SK-N-SH (cell line): ENCODE data around the gene GPC5. TPM values are rescaled to one million over a fixed set of nuclear protein-coding genes. Genes with fewer than 3 reads are reported as not detected.

Source experiments
- CTCF ChIA-PET: fragments of 300-600, 350-600 bp; formaldehyde crosslinking; extraction: SDS; loops from one replicate; lab custom pipeline; 2021; lab: Yijun Ruan, JAX
- POLR2A ChIA-PET: fragments of 350-600 bp; sonication (Branson Sonifier 250); formaldehyde crosslinking; extraction: SDS; loops from one replicate; lab custom pipeline; 2020; ENCODE audit warnings: antibody characterized with exemption, inconsistent platforms; lab: Yijun Ruan, JAX
- DNase-seq: peaks from one replicate; pipeline ENCODE4 v3.0.0; 2012
- H2AFZ ChIP-seq: fragments of 200-600 bp; sonication (generic); 2 replicates; pipeline ENCODE4 v1.8.1; 2016; ENCODE audit warnings: antibody characterized with exemption, mild to moderate bottlenecking, low read depth
- H3F3A ChIP-seq: fragments of 200-600 bp; sonication (generic); replicated peaks from 2 replicates; pipeline ENCODE3; 2016; ENCODE audit warnings: antibody characterized with exemption, mild to moderate bottlenecking; ENCODE audit not compliant: insufficient read depth
- H3K27ac ChIP-seq, 2 experiments: fragments of 200-500 bp in 1 of 2; fragments of 200-600 bp in 1 of 2; sonication (Bioruptor generic) in 1 of 2; sonication (generic), shearing (Covaris generic) in 1 of 2; 2 replicates each; pipeline versions ENCODE4 v1.5.1 to v1.6.1; 2014 to 2016; ENCODE audit warnings: low read depth in 2 of 2, inconsistent platforms in 1 of 2, low read length in 1 of 2, mild to moderate bottlenecking in 1 of 2, mixed read lengths in 1 of 2
- H3K27me3 ChIP-seq: fragments of 200-600 bp; sonication (generic), shearing (Covaris generic); 2 replicates; pipeline ENCODE4 v1.6.1; 2016; ENCODE audit warnings: mixed run types; ENCODE audit not compliant: insufficient read depth
- H3K36me3 ChIP-seq, 2 experiments: fragments of 200-500 bp in 1 of 2; fragments of 200-600 bp in 1 of 2; sonication (Bioruptor generic) in 1 of 2; sonication (generic) in 1 of 2; replicated peaks in 1 of 2; 2 replicates each; pipeline versions ENCODE3 to v1.5.1; 2014 to 2016; ENCODE audit warnings: low read length in 1 of 2, mild to moderate bottlenecking in 1 of 2; ENCODE audit not compliant: insufficient read depth in 2 of 2, control insufficient read depth in 1 of 2
- H3K4me1 ChIP-seq, 2 experiments: fragments of 200-500 bp in 1 of 2; fragments of 200-600 bp in 1 of 2; sonication (Bioruptor generic) in 1 of 2; sonication (generic), shearing (Covaris generic) in 1 of 2; 2 replicates each; pipeline versions ENCODE4 v1.5.1 to v1.6.1; 2014 to 2016; ENCODE audit warnings: low read depth in 1 of 2, low read length in 1 of 2, mixed run types in 1 of 2; ENCODE audit not compliant: insufficient read depth in 2 of 2, control insufficient read depth in 1 of 2
- H3K4me2 ChIP-seq: fragments of 200-600 bp; sonication (generic), shearing (Covaris generic); 2 replicates; pipeline ENCODE4 v1.6.1; 2017; ENCODE audit warnings: mixed run types
- H3K4me3 ChIP-seq, 2 experiments: fragments of 200-500 bp in 1 of 2; fragments of 200-600 bp in 1 of 2; sonication (Bioruptor generic) in 1 of 2; sonication (generic), shearing (Covaris generic) in 1 of 2; 2 replicates each; pipeline versions ENCODE4 v1.5.1 to v1.8.1; 2014 to 2016; ENCODE audit warnings: low read depth in 2 of 2, inconsistent platforms in 1 of 2, low read length in 1 of 2, mild to moderate bottlenecking in 1 of 2, mixed read lengths in 1 of 2, moderate library complexity in 1 of 2
- H3K79me2 ChIP-seq: fragments of 200-600 bp; sonication (generic); 2 replicates; pipeline ENCODE4 v1.8.1; 2017; ENCODE audit warnings: mild to moderate bottlenecking; ENCODE audit not compliant: insufficient read depth
- H3K9ac ChIP-seq: fragments of 200-600 bp; sonication (generic); 2 replicates; pipeline ENCODE4 v1.6.1; 2017; ENCODE audit warnings: mixed run types
- H3K9me2 ChIP-seq: fragments of 200-600 bp; sonication (generic); 2 replicates; pipeline ENCODE4 v1.6.1; 2017; ENCODE audit warnings: mixed run types
- H3K9me3 ChIP-seq: fragments of 200-600 bp; sonication (generic); 2 replicates; pipeline ENCODE4 v1.6.1; 2017; ENCODE audit warnings: mixed run types, mild to moderate bottlenecking, moderate library complexity
- H4K20me1 ChIP-seq: fragments of 200-600 bp; sonication (generic); 2 replicates; pipeline ENCODE4 v1.6.1; 2017; ENCODE audit warnings: mild to moderate bottlenecking, mixed run types; ENCODE audit not compliant: insufficient read depth
- CHD2 ChIP-seq: fragments of 150-350 bp; IDR thresholded peaks from 2 replicates; pipeline ENCODE4 v1.6.1; 2018; ENCODE audit warnings: low read length; ENCODE audit not compliant: partially characterized antibody
- EP300 ChIP-seq, 2 experiments: IDR thresholded peaks; 2 replicates each; pipeline versions ENCODE4 v1.4.0 to v1.6.1; 2012; ENCODE audit warnings: borderline replicate concordance in 1 of 2, low read depth in 1 of 2, low read length in 1 of 2
- FOSL2 ChIP-seq: IDR thresholded peaks from 2 replicates; pipeline ENCODE4 v1.4.0; 2012; ENCODE audit warnings: low read depth, mild to moderate bottlenecking, moderate library complexity, borderline replicate concordance
- FOXJ3 ChIP-seq: sonication (generic); formaldehyde crosslinking; IDR thresholded peaks from 2 replicates; pipeline ENCODE4 v1.5.1; 2020; ENCODE audit warnings: mild to moderate bottlenecking, missing genetic modification reagents
- FOXM1 ChIP-seq: IDR thresholded peaks from 2 replicates; pipeline ENCODE4 v1.4.0; 2012; ENCODE audit warnings: low read depth, mild to moderate bottlenecking
- NRF1 ChIP-seq: IDR thresholded peaks from 2 replicates; pipeline ENCODE4 v1.6.1; 2012; ENCODE audit warnings: low read depth, mild to moderate bottlenecking, low read length
- REST ChIP-seq: IDR thresholded peaks from 2 replicates; pipeline ENCODE4 v1.6.1; 2012; ENCODE audit warnings: mild to moderate bottlenecking, low read depth, low read length, moderate library complexity
- RFX5 ChIP-seq: IDR thresholded peaks from 2 replicates; pipeline ENCODE4 v1.6.1; 2012; ENCODE audit warnings: mild to moderate bottlenecking, improper control_type of control experiment, low read length
- RXRA ChIP-seq: IDR thresholded peaks from 2 replicates; pipeline ENCODE4 v1.4.0; 2012; ENCODE audit warnings: low read depth, mild to moderate bottlenecking, borderline replicate concordance
- SIN3A ChIP-seq: IDR thresholded peaks from 2 replicates; pipeline ENCODE4 v1.6.1; 2012; ENCODE audit warnings: low read depth, mild to moderate bottlenecking, low read length, moderate library complexity, borderline replicate concordance
- TAF1 ChIP-seq: IDR thresholded peaks from 2 replicates; pipeline ENCODE4 v1.6.1; 2012; ENCODE audit warnings: low read depth, mild to moderate bottlenecking, low read length, moderate library complexity, borderline replicate concordance
- TEAD4 ChIP-seq: IDR thresholded peaks from 2 replicates; pipeline ENCODE4 v1.4.0; 2012; ENCODE audit warnings: mild to moderate bottlenecking, borderline replicate concordance; ENCODE audit not compliant: insufficient read depth
- YY1 ChIP-seq: IDR thresholded peaks from 2 replicates; pipeline ENCODE4 v1.4.0; 2012; ENCODE audit warnings: low read depth, mild to moderate bottlenecking
- WGBS: methylation state at CpG from one replicate; pipeline ENCODE4 v1.1.6; 2017; ENCODE audit warnings: low lambda C conversion rate; 5-methylcytosine and 5-hydroxymethylcytosine counted together
- polyA plus RNA-seq, 3 experiments: library from polyadenylated mRNA; depleted of rRNA; stranded (reverse); fragments of >200 nt; gene quantifications; 2 replicates each; pipeline ENCODE4 v1.2.3, GENCODE V29; 2012
- TF ChIP-seq, protein P1 (sequence below): IDR thresholded peaks from 2 replicates; pipeline ENCODE4 v1.4.0; 2012; ENCODE audit warnings: low read depth, borderline replicate concordance
- TF ChIP-seq, protein P2 (sequence below): IDR thresholded peaks from 2 replicates; pipeline ENCODE4; 2012

The GPC5 gene
- polyA plus RNA-seq, 1 of the 3 experiments (the other 2 are of a cell fraction), result 0.03 TPM

DNA sequence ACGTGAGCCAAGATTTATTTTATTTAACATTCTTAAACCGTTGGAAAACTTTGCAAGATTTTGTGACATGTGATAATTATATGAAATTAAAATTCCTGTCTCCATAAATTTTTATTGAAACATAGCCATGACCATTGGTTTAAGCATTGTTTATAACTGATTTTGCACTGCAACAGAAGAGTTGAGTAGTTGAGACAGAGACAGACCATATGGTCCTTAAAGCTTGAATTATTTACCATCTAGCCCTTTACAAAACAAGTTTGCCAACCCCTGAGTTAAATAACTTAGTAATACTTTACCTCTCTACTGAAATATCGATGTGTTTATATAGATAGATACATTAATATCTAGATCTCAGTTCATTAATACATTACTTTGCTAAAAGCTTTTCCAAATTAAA is 1014.1 kb downstream of the GPC5 start:
- CTCF ChIA-PET, result no interaction called here
- no peaks in the 10 kb centered on the region for H3K4me1 ChIP-seq
- H3K4me3 ChIP-seq, result no peak overlapping the region
- H3K36me3 ChIP-seq, result no peaks in the 10 kb centered on the region
- H3F3A ChIP-seq, result no peaks in the 10 kb centered on the region
- no peak overlapping the region for H3K27ac ChIP-seq
- no peaks in the 10 kb centered on the region for H3K27me3 ChIP-seq
- no peaks in the 10 kb centered on the region for H3K9me2 ChIP-seq
- DNase-seq, result no peak
- 29% methylated on average over 3 of the region's 3 CpGs for WGBS
- POLR2A ChIA-PET, result no interaction called here
- no peak overlapping the region for H2AFZ ChIP-seq
- H4K20me1 ChIP-seq, result no peaks in the 10 kb centered on the region
- no peak overlapping the region for H3K9ac ChIP-seq
- H3K79me2 ChIP-seq, result no peaks in the 10 kb centered on the region
- TF ChIP-seq RXRA (no peak), SIN3A (no peak), EP300 (IDR thresholded peaks at IDR 0.05; ENCODE audit: borderline replicate concordance in 1 of 2, low read depth in 1 of 2, low read length in 1 of 2) (no peak), TAF1 (no peak), NRF1 (no peak), REST (no peak), CHD2 (no peak), FOSL2 (no peak), FOXJ3 (CRISPR knock-in tag) (no peak), TEAD4 (no peak), FOXM1 (no peak)
- TF ChIP-seq, protein P1, sequence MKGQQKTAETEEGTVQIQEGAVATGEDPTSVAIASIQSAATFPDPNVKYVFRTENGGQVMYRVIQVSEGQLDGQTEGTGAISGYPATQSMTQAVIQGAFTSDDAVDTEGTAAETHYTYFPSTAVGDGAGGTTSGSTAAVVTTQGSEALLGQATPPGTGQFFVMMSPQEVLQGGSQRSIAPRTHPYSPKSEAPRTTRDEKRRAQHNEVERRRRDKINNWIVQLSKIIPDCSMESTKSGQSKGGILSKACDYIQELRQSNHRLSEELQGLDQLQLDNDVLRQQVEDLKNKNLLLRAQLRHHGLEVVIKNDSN, result no peak
- no peak overlapping the region for H3K4me2 ChIP-seq
- H3K9me3 ChIP-seq, result no peaks in the 10 kb centered on the region

DNA sequence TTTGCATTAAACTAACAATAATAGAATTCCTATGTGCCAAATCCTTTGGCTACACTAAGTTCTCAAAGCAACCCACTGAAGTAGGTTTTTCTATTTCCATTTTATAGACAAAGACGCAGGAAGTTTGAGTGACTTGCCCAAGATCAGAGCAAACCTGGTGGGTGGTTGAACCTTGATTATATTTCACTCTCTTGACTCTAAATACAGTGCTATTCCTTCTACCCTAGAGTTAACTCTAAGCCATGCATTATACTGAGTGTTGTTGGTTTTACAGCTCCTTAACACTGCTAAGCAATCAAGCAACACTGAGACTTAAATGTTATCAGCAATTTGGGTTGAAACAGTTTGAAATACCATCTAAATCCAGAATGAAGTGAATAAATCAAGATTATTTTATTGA is 1014.6 kb downstream of the GPC5 start:
- Histone ChIP-seq H3K36me3 (no peaks in the 10 kb centered on the region), H3K27me3 (no peaks in the 10 kb centered on the region), H3K4me2 (no peak overlapping the region), H3K4me1 (no peaks in the 10 kb centered on the region), H3K79me2 (no peaks in the 10 kb centered on the region), H4K20me1 (no peaks in the 10 kb centered on the region), H3K9ac (no peak overlapping the region), H2AFZ (no peak overlapping the region), H3K4me3 (no peak overlapping the region), H3K9me2 (no peaks in the 10 kb centered on the region), H3F3A (no peaks in the 10 kb centered on the region), H3K9me3 (no peaks in the 10 kb centered on the region), H3K27ac (no peak overlapping the region)
- CTCF ChIA-PET, result no interaction called here
- no peak for DNase-seq
- 45% methylated on average over 1 of the region's 1 CpG for WGBS
- POLR2A ChIA-PET, result no interaction called here
- no peak for TF ChIP-seq FOSL2
- TF ChIP-seq, protein P1, result no peak
- no peak for TF ChIP-seq RFX5
- no peak for TF ChIP-seq REST
- TF ChIP-seq, protein P2, sequence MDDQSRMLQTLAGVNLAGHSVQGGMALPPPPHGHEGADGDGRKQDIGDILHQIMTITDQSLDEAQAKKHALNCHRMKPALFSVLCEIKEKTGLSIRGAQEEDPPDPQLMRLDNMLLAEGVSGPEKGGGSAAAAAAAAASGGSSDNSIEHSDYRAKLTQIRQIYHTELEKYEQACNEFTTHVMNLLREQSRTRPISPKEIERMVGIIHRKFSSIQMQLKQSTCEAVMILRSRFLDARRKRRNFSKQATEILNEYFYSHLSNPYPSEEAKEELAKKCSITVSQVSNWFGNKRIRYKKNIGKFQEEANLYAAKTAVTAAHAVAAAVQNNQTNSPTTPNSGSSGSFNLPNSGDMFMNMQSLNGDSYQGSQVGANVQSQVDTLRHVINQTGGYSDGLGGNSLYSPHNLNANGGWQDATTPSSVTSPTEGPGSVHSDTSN, result no peak
- no peak for TF ChIP-seq YY1
